Stimulated activated naive CD4-positive, alpha-beta T cell (primary cell): ENCODE results near the gene CALN1.

Source experiments
- DNase-seq, 6 experiments: peaks; one replicate each; lab custom pipeline; 2025; lab: John Stamatoyannopoulos, UW

Gene CALN1

DNA sequence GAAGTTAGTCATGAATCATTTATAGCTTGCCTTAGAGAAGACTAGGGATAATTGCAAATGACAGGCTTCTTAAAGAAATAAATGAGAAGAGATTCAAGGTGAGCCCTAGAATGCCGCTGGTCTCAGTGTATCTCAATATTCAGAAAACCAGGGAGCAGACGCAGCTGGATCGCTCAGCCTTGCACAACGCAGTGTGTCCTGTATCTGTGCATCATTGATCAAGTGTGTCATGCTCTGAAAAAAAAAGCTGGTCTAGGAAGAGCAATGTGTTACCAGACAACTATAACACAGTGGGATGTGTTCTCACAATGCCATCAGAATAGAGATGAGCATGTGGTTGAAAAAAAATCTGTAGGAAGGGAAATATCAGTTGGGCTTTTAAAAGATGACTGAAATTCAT lies 230.1 kb downstream of the CALN1 start:
- no peak for DNase-seq

DNA sequence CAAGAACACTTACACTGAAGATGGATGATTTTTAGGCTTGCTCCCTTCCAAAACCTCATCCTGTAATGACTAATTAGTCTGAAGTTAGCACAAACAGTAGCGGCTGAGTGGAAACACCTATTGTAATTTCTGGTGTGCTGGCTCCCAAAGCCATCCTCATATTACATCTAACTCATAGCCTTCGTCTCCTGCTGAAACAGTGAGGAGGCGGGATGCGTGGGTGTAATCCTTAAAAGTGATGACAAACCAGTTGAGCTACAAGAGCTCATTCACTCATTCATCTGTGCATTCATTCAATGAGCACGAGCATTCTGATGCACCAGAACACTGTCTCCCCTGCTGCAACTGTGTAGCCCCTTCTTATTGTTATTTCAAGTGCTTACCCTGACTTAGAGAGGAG lies 235.3 kb downstream of the CALN1 start:
- DNase-seq: no peak

DNA sequence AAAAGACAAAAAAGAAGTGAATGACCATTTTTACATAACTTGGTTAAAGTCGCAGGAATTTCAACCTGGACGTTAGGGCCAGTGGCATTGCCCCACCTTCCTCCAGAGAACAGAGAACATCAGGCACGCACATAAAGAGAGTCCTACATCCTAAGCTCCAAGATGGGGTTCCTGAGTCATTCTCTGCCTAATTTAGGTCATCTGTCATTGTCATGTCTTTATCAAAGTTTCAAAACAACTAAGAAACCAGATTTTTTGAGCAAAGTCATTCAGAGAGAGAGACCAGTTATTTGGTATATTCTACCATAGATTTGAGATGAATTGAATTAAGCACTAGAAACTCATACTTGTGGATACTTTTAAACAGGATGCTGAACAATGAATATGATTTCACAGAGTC lies 241.7 kb downstream of the CALN1 start:
- DNase-seq: no peak

DNA sequence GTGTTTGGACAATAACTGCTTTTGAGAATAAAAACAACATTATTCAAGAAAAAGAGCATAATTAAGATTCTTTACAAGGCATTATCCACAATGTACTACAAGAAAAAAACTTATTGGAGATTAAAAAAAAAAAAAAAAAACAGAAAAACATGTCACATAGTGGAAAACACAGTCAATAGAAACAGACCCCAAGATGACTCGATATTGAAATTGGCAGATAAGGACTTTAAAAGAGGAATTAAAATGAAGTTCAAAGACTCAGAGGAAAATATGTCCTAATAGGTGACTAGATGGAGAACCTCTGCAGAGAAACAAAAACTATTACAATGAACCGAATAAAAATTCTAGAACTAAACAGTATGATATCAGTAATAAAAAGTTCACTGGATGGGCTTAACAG lies 248.9 kb downstream of the CALN1 start:
- DNase-seq: no peak

DNA sequence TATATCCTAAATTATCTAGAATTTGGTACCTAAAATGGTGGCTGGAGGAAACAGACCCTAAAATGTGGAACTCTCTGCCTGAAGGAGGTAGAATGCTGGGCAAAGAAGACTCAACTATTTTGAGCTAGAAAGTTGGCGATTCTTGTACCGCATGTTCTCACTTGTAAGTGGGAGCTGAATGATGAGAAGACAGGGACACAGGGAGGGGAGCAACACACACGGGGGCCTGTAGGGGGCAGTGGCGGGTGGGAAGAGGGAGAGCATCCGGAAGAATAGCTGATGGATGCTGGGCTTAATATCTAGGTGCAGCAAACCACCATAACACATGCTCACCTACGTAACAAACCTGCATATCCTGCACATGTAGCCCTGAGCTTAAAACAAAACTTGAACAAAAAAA lies 250.6 kb downstream of the CALN1 start:
- DNase-seq: no peak

DNA sequence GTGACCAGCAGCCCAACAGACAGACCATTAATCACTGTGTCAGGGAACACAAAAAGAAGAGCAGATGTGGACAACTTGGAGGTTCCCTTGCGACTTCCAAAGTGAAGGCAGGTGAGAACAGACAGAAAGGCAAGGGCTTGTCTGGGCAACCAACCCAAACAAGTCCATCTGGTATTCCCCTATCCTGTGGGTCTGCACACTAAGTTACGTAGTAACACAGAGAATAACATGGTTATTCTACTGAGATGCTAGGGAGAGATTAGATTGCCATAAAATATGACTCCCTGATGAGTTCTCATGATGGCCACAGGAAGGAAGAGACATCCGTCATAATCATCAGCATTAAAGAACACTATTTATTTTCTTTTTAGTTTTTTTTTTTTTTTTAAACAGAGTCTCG lies 252.2 kb downstream of the CALN1 start:
- DNase-seq: no peak

DNA sequence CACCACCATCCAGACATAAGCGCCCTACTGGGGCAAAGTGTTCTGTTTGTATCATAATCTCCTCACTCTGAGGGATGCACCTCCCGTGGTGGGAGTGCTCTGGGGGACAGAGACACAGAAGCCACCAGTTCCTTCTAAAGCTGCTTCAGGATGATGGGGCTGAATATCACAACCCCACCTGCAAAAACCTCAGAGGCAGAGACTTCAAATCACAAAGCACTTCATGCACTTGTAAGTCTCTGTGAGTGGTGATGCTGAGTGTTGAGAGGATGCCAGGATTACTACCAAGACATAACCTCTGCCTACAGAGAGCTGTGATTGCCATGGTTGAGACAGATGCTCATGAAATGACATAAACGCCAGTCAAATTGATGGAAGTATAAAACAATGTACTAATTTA lies 255.5 kb downstream of the CALN1 start:
- DNase-seq: no peak

DNA sequence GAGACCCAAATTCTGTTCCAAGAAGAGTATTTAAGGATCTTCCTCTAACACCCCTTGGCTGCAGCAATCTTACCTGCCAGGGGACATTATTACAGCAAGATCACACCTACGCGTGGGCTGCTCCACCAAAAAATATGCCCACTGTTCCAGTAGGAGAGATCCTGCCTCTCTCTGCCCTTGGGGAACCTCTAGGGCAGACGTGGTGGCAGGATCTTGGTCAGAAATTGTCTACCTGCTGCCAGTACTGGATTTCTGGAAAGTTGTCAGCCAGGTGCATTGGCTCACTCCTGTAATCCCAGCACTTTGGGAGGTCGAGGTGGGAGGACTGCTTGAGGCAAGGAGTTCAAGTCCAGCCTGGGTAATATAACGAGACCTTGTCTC lies 259.0 kb downstream of the CALN1 start:
- no peak for DNase-seq

DNA sequence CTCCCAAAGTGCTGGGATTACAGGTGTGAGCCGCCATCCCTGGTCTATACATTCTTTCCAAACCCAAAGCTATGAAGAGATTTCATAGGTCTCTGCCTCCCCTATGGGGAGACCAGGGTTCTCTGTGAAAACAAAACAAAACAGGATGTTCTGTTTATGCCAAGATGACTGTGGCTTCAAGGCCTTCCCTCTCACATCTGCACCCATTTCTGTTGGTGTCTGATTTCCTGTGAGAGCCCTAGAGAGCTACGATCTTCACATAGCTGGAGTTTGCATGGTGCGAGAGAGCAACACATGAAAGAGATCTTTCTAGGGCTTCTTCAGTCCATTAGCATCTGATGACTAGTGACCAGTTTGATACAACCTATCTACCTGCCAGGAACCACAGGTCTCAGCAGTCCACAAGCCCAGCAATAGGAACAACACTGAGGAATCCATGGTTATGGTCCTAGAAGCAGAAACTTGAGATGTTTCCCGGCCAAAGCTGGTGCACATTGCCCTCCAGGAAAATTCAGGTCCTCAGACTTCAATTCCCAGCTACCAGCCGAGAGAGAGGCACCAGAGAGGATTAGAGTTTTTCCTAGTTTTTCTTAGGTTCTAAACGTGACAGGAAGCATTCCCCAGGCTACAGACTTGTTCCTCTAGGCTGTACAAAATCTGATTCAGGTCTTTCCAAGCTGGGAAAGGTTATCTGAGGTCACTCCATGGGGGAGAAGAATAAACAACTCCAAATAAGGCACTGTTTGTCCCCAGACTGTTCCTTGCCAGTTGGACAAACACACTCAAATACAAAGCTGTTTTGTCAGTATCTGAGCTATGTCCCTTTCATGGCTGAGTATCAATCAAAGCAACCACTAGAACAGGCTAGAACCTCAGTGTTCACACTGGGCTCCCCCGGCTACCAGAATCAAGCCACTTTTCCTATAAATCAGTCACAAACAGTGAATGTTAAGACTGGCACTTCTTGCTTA lies 259.7 kb downstream of the CALN1 start:
- no peak for DNase-seq

DNA sequence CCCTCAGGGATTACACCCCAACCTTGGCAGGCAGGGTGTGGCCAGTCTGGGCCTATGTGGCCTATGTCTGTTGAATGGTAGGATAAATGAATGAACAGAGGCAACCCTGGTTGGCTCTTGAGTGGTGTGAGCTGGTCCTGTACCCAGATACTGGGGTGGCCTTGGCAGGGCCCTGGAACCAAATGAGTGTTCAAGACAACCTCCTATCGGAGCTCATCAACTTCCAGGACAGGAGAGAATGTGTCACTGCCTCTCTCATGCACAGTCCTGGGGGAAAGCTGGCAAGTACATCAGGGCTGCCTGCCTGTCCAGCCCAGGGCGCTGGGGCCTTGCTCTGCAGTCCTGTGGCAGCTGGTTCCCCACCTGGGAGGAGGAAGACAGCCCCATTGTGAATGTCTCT lies 271.6 kb downstream of the CALN1 start:
- no peak for DNase-seq

DNA sequence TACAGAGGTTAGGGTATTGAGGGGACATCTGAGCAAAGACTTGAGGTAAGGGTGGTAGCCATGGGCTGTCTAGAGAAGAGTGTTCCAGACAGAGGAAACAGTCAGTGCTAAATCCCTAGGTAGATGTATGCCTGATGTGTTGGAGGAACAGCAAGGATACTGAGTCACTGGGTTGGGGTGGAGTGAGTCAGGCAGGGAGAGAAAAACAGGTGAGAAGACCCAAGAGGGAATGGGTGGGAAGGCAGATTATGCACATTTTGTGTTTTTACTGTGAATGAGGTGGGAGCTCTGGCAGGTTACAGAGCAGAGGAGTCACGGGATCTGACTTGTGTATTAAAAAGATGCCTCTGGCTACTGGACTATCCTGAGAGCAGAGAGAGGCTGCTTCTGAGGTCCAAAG lies 285.0 kb downstream of the CALN1 start:
- DNase-seq: no peak

DNA sequence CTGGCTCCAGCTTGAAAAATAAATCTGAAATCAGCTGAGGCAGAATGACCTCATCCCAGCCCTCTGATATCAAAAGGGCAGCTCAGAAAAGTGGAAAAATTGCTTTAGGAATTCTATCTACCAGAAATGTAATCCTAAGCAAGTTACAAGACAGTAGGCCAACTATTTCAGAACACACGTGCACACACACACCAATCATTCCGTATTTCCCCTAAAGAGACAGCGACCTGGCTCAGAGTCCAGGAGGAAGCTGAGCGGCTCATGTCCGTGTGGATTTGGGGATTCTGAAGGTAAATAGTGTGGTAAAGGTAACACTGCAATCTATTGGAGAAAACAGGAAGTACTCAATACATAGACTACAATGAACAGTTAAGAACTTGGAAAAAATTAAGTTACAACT lies 288.2 kb downstream of the CALN1 start:
- no peak for DNase-seq

DNA sequence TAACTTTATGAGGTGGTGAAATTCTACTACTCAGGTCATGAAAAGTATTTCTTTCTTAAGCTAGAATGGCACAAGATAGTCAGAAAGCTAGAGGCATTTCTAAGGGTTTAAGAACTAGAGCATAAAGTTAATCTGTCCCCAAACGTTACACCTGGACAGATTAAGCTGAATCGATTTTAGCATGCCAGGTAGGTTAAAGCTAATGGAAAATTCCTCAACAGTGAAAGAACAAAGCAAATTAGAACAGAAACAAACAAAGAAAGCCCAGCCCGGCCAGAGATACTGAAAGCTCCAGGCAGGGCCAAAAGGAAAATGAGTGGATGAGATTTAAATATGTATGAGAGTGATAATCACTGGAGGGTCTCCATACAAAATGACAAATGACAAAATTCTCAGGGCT lies 293.8 kb downstream of the CALN1 start:
- no peak for DNase-seq

DNA sequence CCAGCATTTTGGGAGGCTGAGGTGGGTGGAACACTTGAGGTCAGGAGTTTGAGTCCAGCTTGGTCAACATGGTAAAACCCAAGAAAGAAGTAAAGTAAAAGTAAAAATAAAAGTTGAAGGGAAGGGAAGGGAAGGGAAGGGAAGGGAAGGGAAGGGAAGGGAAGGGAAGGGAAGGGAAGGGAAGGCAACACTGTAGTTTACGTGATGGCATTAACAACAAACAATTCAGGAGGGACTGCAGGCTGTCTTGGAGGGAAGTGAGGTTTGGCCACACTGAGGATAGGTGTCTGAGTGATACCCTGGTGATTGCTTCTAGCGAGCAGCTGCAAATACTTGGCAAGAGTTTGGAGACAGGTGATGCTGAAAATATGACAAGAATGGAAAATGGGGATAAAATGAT lies 298.0 kb downstream of the CALN1 start:
- DNase-seq: no peak

DNA sequence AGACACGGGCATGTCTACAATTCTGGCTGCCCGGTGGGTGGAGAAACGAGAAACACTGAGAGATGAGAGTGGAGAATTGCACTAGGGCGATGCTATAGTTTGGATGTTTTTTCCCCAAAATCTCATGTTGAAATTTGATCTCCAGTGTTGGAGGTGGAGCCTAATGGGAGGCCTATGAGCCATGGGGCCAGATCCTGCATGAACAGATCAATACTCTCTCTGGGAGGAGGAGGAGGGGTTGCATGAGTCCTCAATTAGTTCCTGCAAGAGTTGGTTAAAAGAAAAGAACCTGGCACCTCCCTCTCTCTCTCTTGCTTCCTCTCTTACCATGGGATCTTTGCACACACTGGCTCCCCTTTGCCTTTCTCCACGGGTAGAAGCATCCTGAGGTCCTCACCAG lies 299.1 kb downstream of the CALN1 start:
- DNase-seq: no peak

DNA sequence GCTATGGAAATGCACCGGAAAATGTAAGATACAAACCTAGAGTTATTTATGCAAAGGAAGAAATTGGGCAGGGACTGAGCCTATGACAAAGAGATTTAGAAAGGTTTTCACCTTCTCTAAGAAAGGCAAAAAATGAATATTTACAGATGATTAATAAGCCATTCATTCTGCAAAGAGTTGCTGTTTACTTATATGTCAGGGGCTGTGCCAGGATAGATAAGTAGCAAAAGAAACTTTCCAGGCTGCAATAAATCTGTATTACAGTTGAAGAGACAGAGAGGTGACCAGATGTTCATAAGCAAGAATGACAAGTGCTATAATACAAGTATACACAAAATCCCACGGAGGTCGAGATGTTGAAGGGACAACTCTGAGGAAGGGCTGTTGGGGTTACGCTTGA lies 299.6 kb downstream of the CALN1 start:
- no peak for DNase-seq

DNA sequence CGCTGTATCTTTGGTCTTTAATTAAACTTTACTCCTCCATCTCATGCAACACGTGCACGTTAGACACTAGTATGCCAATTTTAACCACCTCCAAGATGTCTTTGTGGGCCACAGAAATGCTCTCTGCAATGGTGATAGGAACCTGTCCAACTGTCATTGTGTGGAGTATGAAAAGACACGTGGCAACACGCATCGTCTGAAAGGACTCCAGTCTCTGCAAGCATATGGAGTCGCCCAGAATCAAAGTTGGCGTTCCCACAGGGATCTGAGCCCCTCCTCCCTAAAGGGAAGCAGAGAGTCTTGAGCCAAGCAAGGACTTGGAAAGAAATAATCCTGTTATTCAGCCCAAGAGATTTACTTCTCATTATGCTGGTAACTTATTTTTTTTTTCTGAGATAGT lies 301.1 kb downstream of the CALN1 start:
- no peak for DNase-seq

DNA sequence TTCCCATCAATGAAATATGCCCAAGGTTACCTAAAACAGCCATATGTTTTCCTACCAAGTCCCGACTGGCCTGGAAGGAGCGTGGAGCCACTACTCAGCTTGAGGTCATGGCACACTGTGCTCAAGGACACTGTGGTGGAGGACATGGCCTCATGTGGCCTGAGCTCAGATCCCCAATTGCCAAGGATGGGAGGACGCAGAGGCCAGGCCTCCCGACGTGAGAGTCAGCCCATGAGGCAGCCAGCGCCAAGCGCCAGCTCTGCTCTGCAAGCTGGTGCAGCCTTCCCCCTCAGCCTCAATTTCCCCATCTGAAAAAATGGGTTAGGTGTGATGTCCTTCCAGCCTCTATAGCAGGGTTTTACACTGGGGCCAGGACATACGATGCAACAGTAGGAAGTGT lies 302.6 kb downstream of the CALN1 start:
- DNase-seq: no peak

DNA sequence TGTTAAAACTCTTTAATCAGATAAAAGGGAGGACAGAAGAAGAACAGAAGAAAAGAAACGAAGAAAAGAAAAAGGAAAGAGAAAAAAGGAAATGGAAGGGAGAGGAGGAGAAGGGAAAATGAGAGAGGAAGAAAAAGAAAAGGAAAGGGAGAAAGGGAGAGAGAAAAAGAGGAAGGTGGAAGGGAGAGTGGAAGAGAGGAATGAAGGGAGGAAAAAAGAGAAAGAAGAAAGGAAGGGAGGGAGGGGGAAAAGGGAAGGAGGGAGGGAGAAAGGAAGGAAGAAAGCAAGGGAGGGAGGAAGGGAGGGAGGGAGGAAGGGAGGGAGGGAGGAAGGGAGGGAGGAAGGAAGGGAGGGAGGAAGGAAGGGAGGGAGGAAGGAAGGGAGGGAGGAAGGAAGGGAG lies 305.7 kb downstream of the CALN1 start:
- no peak for DNase-seq

DNA sequence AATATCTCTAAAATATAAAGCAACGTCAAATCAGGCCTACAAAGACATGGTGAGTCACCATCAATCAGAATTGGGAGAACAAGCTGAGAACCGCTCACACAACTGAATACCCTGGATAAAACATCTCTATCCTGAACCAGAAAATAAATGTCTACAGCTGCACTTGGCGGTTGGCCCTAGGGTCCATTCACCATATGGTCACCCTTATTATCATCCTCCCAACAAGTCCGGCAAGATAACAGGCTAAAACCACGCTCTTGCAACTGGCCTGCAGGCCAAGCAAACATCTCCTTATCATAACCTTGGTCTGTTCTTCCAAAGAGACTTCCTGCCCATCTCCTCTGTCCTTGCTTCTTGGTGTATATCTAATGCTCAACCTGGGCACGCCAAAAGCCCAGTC lies 310.7 kb downstream of the CALN1 start:
- DNase-seq: no peak

DNA sequence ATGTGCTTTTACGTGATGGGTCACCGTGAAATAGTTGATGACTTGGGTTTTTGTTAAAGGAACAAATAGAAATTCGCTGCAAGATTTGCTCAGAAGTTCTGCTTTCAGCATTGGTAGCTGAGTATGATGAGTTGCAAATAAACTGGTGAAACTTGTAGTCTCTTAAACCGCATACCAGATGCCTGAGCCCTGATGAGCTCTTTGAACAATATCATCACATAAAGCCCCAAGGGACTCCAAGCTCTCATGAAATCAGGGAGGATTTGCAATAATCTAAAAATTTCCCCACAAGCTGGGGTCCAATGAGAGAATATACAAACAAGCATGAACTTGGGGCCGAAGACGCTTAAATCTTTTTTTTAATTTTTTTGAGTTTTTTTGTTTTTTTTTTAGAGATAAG lies 312.4 kb downstream of the CALN1 start:
- DNase-seq: no peak

DNA sequence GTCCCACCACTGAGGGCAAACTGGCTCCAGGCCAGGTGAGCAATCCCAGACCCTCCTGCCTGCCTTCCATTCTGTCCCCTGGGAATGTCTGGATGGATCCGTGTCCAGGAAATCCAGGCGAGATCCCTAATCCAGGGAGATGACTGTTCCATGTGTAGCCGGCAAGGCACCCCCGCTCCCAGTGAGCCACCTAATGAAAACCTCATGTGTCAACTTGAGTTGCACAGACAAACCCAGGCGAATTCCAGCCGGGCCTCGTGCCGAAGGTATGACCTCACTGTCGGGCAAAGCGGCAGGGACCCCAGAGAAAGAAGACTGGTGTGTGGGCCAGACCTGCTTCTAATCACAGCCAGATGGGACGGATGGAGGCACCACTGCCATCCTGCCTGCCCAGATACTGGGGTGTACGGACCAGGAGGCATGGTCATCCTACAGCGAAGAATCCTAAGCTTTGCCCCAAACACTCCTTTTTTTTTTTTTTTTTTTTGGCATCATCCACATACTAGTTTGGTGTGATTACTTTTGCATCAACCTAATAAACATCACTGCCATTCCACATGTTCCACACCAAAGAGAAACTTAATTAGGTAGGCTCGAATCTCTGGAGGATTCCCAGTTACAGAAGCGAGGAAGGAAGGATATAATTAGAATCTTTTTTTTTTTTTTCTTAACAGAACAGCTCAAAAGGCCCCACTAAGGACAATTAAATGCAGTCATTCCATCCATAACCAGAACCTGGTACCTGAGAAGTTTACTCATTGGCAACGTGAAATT lies 313.1 kb downstream of the CALN1 start:
- DNase-seq: no peak

DNA sequence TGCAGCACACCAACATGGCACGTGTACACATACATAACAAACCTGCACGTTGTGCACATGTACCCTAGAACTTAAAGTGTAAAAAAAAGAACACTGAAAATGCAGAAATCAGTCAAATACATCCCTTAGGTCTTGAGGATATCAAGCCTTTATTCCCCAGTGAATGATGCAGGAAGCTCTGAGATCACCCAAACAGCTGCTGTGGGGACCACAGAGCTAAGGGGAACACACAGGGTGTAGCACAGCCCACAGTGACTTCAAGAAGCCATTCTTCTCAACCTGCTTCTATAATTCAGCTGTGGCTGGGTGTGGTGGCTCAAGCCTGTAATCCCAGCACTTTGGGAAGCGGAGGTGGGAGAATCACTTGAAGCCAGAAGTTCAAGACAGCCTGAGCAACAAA lies 314.9 kb downstream of the CALN1 start:
- DNase-seq: no peak
